GM18858 (cell line): Measurements from ENCODE around the gene CAPN14.

Experiments used
- ATAC-seq: cut with Tn5 transposase; IDR thresholded peaks from one replicate; pipeline ENCODE4 v1.9.1; 2021; ENCODE audit not compliant: unreplicated experiment

CAPN14 gene

GRCh38 chr2:31227711-31228125 lies 10.4 kb upstream of the CAPN14 start:
- no peak for ATAC-seq

GRCh38 chr2:31227110-31227509 lies 9.8 kb upstream of the CAPN14 start:
- no peak for ATAC-seq

- ATAC-seq, result no peak
Observed at GRCh38 chr2:31226266-31226665, 9.0 kb upstream of the CAPN14 start.

GRCh38 chr2:31223749-31224148 lies 6.4 kb upstream of the CAPN14 start:
- no peak for ATAC-seq

- ATAC-seq, result no peak
Observed at GRCh38 chr2:31223026-31223425, 5.7 kb upstream of the CAPN14 start.

GRCh38 chr2:31222071-31222470 lies 4.8 kb upstream of the CAPN14 start:
- ATAC-seq, result no peak

GRCh38 chr2:31221544-31221943 lies 4.2 kb upstream of the CAPN14 start:
- ATAC-seq, result no peak

- ATAC-seq, result peak; percentile 79
Observed at GRCh38 chr2:31219131-31219969, 2.0 kb upstream of the CAPN14 start.

- peak; percentile 33 for ATAC-seq
Observed at GRCh38 chr2:31216734-31217133, 581 bp downstream of the CAPN14 start.

GRCh38 chr2:31214444-31214915 lies 2.8 kb downstream of the CAPN14 start:
- no peak for ATAC-seq

- ATAC-seq, result no peak
Observed at GRCh38 chr2:31213601-31214443, 3.5 kb downstream of the CAPN14 start.

GRCh38 chr2:31212659-31213600 lies 4.4 kb downstream of the CAPN14 start:
- ATAC-seq, result no peak

GRCh38 chr2:31208240-31208639 lies 9.1 kb downstream of the CAPN14 start:
- no peak for ATAC-seq

GRCh38 chr2:31207790-31208189 lies 9.5 kb downstream of the CAPN14 start:
- ATAC-seq, result no peak

GRCh38 chr2:31205613-31206012 lies 11.7 kb downstream of the CAPN14 start:
- ATAC-seq, result no peak

- no peak for ATAC-seq
Observed at GRCh38 chr2:31205186-31205585, 12.1 kb downstream of the CAPN14 start.

GRCh38 chr2:31204783-31205182 lies 12.5 kb downstream of the CAPN14 start:
- ATAC-seq, result no peak

GRCh38 chr2:31203916-31204315 lies 13.4 kb downstream of the CAPN14 start:
- ATAC-seq, result no peak

- ATAC-seq, result no peak
Observed at GRCh38 chr2:31202833-31203232, 14.5 kb downstream of the CAPN14 start.

GRCh38 chr2:31202041-31202440 lies 15.3 kb downstream of the CAPN14 start:
- no peak for ATAC-seq

GRCh38 chr2:31200972-31201371 lies 16.3 kb downstream of the CAPN14 start:
- ATAC-seq, result no peak
